Parathyroid adenoma (tissue), 2 donors: Measurements from ENCODE around the gene CIT.

Experiments
- H2AFZ ChIP-seq: fragments of 300-600 bp; sonication (generic); one replicate; pipeline ENCODE4 v1.7.0; 2017; ENCODE audit warnings: antibody characterized with exemption, mild to moderate bottlenecking
- H3K27ac ChIP-seq: fragments of 300-600 bp; sonication (generic); one replicate; pipeline ENCODE4 v1.7.0; 2017
- H3K27me3 ChIP-seq: fragments of 300-600 bp; sonication (generic); one replicate; pipeline ENCODE4 v1.7.0; 2017; ENCODE audit warnings: low read length; ENCODE audit not compliant: control insufficient read depth, insufficient read depth
- H3K36me3 ChIP-seq: fragments of 300-600 bp; sonication (generic); one replicate; pipeline ENCODE4 v1.7.0; 2017; ENCODE audit warnings: low read length; ENCODE audit not compliant: control insufficient read depth, insufficient read depth
- H3K4me1 ChIP-seq: fragments of 300-600 bp; sonication (generic); one replicate; pipeline ENCODE4 v1.7.0; 2017; ENCODE audit warnings: control low read depth
- H3K4me2 ChIP-seq: fragments of 300-600 bp; sonication (generic); one replicate; pipeline ENCODE4 v1.7.0; 2017; ENCODE audit warnings: low read length
- H3K4me3 ChIP-seq: fragments of 300-600 bp; sonication (generic); one replicate; pipeline ENCODE4 v1.7.0; 2017; ENCODE audit warnings: low read depth, low read length
- H3K79me2 ChIP-seq: fragments of 300-600 bp; sonication (generic); one replicate; pipeline ENCODE4 v1.7.0; 2017; ENCODE audit warnings: control low read depth
- H3K9ac ChIP-seq: fragments of 300-600 bp; sonication (generic); one replicate; pipeline ENCODE4 v1.7.0; 2017; ENCODE audit warnings: mild to moderate bottlenecking
- H3K9me3 ChIP-seq: fragments of 300-600 bp; sonication (generic); one replicate; pipeline ENCODE4 v1.7.0; 2017; ENCODE audit warnings: low read length; ENCODE audit not compliant: control insufficient read depth
- CTCF ChIP-seq: fragments of 300-600 bp; sonication (generic); IDR thresholded peaks from one replicate; pipeline ENCODE4 v1.7.0; 2017; ENCODE audit warnings: antibody characterized with exemption, mild to moderate bottlenecking
- donor health status: primary hyperparathyroidism.

Gene CIT

GRCh38 chr12:119693511-119693910 is 183.6 kb downstream of the CIT start:
- H3K9ac ChIP-seq, result no peak overlapping the region
- H3K4me3 ChIP-seq, result no peak overlapping the region
- H3K27ac ChIP-seq, result peak overlapping the region; percentile 50
- no peaks in the 10 kb centered on the region for H3K9me3 ChIP-seq
- H3K36me3 ChIP-seq, result no peaks in the 10 kb centered on the region
- H3K4me2 ChIP-seq, result peak overlapping the region; percentile 27
- H3K27me3 ChIP-seq, result no peaks in the 10 kb centered on the region
- TF ChIP-seq CTCF, result no peak
- H3K4me1 ChIP-seq, result peaks cover 16% of the 10 kb centered on the region
- H3K79me2 ChIP-seq, result no peaks in the 10 kb centered on the region
- peak overlapping the region; percentile 66 for H2AFZ ChIP-seq

GRCh38 chr12:119692997-119693396 is 184.1 kb downstream of the CIT start:
- Histone ChIP-seq H3K4me2 (peak overlapping the region; percentile 27), H3K27me3 (no peaks in the 10 kb centered on the region), H2AFZ (peak overlapping the region; percentile 66), H3K36me3 (no peaks in the 10 kb centered on the region), H3K4me3 (no peak overlapping the region), H3K9ac (no peak overlapping the region), H3K27ac (peak overlapping the region; percentile 50), H3K9me3 (no peaks in the 10 kb centered on the region), H3K79me2 (no peaks in the 10 kb centered on the region), H3K4me1 (peaks cover 16% of the 10 kb centered on the region)
- no peak for TF ChIP-seq CTCF

- H3K27me3 ChIP-seq, result no peaks in the 10 kb centered on the region
- H3K36me3 ChIP-seq, result no peaks in the 10 kb centered on the region
- H3K4me1 ChIP-seq, result peaks cover 16% of the 10 kb centered on the region
- H3K4me2 ChIP-seq, result no peak overlapping the region
- TF ChIP-seq CTCF, result no peak
- H3K9ac ChIP-seq, result no peak overlapping the region
- no peaks in the 10 kb centered on the region for H3K79me2 ChIP-seq
- H3K9me3 ChIP-seq, result no peaks in the 10 kb centered on the region
- H2AFZ ChIP-seq, result peak overlapping the region; percentile 66
- no peak overlapping the region for H3K4me3 ChIP-seq
- H3K27ac ChIP-seq, result peak overlapping the region; percentile 50
Measured at GRCh38 chr12:119692410-119692809, 184.7 kb downstream of the CIT start.

- no peak overlapping the region for H3K9ac ChIP-seq
- TF ChIP-seq CTCF, result no peak
- no peaks in the 10 kb centered on the region for H3K36me3 ChIP-seq
- H3K79me2 ChIP-seq, result no peaks in the 10 kb centered on the region
- H3K4me2 ChIP-seq, result no peak overlapping the region
- H3K27me3 ChIP-seq, result no peaks in the 10 kb centered on the region
- H3K9me3 ChIP-seq, result no peaks in the 10 kb centered on the region
- no peak overlapping the region for H3K27ac ChIP-seq
- no peak overlapping the region for H2AFZ ChIP-seq
- peaks cover 20% of the 10 kb centered on the region for H3K4me1 ChIP-seq
- no peak overlapping the region for H3K4me3 ChIP-seq
Measured at GRCh38 chr12:119691202-119691810, 185.8 kb downstream of the CIT start.

- Histone ChIP-seq H3K4me1 (peaks cover 31% of the 10 kb centered on the region), H3K9ac (no peak overlapping the region), H2AFZ (no peak overlapping the region), H3K4me3 (no peak overlapping the region), H3K79me2 (no peaks in the 10 kb centered on the region), H3K27me3 (no peaks in the 10 kb centered on the region), H3K36me3 (no peaks in the 10 kb centered on the region), H3K4me2 (no peak overlapping the region), H3K27ac (no peak overlapping the region), H3K9me3 (no peaks in the 10 kb centered on the region)
- no peak for TF ChIP-seq CTCF
Measured at GRCh38 chr12:119689935-119690500, 187.1 kb downstream of the CIT start.
